ENCODE data around the gene ECD. TPM values are rescaled to one million over a fixed set of nuclear protein-coding genes. Genes with fewer than 3 reads are reported as not detected.

ECD gene
- total and polyA plus RNA-seq, 10 of the 15 experiments (the other 5 are each of a cell fraction or from before 2014, with no cell fraction given): 27.3 to 61.6 (median 44.0) TPM

DNA sequence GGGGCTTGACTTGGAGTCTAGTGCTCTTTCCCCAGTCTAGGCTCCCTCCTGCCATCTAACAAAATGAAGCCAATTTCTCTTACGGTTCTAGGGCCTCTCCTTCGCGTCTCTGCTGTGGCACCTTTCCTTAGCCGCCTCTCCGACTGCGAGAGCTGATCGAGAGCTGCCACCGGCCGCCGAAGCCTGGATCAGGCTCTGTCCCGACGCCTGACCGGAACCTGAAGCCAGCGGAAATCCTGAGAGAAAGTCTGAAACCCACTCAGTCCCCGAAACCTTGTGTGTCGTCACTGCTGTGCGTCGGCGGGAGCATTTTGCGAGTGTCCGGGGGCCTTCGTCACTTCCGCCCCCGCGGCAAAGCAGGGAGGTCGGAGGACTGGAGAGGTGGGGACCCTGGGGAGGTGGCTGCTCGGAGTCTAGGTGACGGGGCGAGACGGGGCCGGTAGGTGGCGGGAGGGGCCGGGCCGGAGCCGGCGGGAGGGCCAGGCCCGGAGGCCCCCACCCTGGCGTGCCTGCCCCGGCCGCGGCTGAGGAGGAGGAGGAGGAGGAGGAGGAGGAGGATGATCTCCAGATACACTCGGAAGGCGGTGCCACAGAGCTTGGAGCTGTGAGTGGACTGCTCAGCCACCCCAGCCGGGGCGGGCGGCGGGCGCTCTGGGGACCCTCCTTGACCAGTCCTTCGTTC lies at the start of gene ECD, which contains the start of gene FAM149B1 (continued):
- TF ChIP-seq EGR1 (IDR thresholded peaks at IDR 0.05; ENCODE audit: borderline replicate concordance in 1 of 2, low read depth in 2 of 2, low read length in 2 of 2): peak in 1 of 2 experiments; percentile 67; a peak in 1 of 3 replicates
- peak; percentile 12; the same call in 1 of the 2 replicates for TF ChIP-seq SPI1 (IDR thresholded peaks at IDR 0.05; ENCODE audit: borderline replicate concordance, insufficient read depth, low read depth, low read length)
- TF ChIP-seq BCL11A (IDR thresholded peaks at IDR 0.05; ENCODE audit: low read depth, low read length): no peak
- TF ChIP-seq, protein P1, sequence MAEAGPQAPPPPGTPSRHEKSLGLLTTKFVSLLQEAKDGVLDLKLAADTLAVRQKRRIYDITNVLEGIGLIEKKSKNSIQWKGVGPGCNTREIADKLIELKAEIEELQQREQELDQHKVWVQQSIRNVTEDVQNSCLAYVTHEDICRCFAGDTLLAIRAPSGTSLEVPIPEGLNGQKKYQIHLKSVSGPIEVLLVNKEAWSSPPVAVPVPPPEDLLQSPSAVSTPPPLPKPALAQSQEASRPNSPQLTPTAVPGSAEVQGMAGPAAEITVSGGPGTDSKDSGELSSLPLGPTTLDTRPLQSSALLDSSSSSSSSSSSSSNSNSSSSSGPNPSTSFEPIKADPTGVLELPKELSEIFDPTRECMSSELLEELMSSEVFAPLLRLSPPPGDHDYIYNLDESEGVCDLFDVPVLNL (IDR thresholded peaks at IDR 0.05; ENCODE audit: low read depth, low read length): no peak
- TF ChIP-seq CBX5 (IDR thresholded peaks at IDR 0.05; ENCODE audit: low read depth): no peak
- TF ChIP-seq CBX3 (IDR thresholded peaks at IDR 0.05; ENCODE audit: borderline replicate concordance, low read depth): no peak
- TF ChIP-seq, protein P2, sequence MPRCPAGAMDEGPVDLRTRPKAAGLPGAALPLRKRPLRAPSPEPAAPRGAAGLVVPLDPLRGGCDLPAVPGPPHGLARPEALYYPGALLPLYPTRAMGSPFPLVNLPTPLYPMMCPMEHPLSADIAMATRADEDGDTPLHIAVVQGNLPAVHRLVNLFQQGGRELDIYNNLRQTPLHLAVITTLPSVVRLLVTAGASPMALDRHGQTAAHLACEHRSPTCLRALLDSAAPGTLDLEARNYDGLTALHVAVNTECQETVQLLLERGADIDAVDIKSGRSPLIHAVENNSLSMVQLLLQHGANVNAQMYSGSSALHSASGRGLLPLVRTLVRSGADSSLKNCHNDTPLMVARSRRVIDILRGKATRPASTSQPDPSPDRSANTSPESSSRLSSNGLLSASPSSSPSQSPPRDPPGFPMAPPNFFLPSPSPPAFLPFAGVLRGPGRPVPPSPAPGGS (IDR thresholded peaks at IDR 0.05; ENCODE audit: borderline replicate concordance, insufficient read depth, low read depth, low read length, poor library complexity, severe bottlenecking): peak; percentile 43
- TF ChIP-seq ZNF24 (IDR thresholded peaks at IDR 0.05): peak; percentile 8; the same call in 1 of the 2 replicates
- TF ChIP-seq MXI1 (IDR thresholded peaks at IDR 0.05; ENCODE audit: low read depth, low read length): 0 out of 2 replicates have a peak, but pooled peaks have one; percentile 44
- no peak for TF ChIP-seq MYC (IDR thresholded peaks at IDR 0.05; ENCODE audit: insufficient read depth, insufficient read length, insufficient replicate concordance, low read length, severe bottlenecking)
- TF ChIP-seq, protein P3, sequence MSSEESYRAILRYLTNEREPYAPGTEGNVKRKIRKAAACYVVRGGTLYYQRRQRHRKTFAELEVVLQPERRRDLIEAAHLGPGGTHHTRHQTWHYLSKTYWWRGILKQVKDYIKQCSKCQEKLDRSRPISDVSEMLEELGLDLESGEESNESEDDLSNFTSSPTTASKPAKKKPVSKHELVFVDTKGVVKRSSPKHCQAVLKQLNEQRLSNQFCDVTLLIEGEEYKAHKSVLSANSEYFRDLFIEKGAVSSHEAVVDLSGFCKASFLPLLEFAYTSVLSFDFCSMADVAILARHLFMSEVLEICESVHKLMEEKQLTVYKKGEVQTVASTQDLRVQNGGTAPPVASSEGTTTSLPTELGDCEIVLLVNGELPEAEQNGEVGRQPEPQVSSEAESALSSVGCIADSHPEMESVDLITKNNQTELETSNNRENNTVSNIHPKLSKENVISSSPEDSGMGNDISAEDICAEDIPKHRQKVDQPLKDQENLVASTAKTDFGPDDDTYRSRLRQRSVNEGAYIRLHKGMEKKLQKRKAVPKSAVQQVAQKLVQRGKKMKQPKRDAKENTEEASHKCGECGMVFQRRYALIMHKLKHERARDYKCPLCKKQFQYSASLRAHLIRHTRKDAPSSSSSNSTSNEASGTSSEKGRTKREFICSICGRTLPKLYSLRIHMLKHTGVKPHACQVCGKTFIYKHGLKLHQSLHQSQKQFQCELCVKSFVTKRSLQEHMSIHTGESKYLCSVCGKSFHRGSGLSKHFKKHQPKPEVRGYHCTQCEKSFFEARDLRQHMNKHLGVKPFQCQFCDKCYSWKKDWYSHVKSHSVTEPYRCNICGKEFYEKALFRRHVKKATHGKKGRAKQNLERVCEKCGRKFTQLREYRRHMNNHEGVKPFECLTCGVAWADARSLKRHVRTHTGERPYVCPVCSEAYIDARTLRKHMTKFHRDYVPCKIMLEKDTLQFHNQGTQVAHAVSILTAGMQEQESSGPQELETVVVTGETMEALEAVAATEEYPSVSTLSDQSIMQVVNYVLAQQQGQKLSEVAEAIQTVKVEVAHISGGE (CRISPR knock-in tag; IDR thresholded peaks at IDR 0.05): peak; percentile 58
- TF ChIP-seq STAT1 (conservative IDR thresholded peaks at IDR 0.05): no peak
- TF ChIP-seq, protein P4, sequence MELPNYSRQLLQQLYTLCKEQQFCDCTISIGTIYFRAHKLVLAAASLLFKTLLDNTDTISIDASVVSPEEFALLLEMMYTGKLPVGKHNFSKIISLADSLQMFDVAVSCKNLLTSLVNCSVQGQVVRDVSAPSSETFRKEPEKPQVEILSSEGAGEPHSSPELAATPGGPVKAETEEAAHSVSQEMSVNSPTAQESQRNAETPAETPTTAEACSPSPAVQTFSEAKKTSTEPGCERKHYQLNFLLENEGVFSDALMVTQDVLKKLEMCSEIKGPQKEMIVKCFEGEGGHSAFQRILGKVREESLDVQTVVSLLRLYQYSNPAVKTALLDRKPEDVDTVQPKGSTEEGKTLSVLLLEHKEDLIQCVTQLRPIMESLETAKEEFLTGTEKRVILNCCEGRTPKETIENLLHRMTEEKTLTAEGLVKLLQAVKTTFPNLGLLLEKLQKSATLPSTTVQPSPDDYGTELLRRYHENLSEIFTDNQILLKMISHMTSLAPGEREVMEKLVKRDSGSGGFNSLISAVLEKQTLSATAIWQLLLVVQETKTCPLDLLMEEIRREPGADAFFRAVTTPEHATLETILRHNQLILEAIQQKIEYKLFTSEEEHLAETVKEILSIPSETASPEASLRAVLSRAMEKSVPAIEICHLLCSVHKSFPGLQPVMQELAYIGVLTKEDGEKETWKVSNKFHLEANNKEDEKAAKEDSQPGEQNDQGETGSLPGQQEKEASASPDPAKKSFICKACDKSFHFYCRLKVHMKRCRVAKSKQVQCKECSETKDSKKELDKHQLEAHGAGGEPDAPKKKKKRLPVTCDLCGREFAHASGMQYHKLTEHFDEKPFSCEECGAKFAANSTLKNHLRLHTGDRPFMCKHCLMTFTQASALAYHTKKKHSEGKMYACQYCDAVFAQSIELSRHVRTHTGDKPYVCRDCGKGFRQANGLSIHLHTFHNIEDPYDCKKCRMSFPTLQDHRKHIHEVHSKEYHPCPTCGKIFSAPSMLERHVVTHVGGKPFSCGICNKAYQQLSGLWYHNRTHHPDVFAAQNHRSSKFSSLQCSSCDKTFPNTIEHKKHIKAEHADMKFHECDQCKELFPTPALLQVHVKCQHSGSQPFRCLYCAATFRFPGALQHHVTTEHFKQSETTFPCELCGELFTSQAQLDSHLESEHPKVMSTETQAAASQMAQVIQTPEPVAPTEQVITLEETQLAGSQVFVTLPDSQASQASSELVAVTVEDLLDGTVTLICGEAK (IDR thresholded peaks at IDR 0.05; ENCODE audit: borderline replicate concordance): peak; percentile 97
- peak; percentile 88 for TF ChIP-seq HCFC1 (IDR thresholded peaks at IDR 0.05; ENCODE audit: low read length)
- TF ChIP-seq, protein P5, sequence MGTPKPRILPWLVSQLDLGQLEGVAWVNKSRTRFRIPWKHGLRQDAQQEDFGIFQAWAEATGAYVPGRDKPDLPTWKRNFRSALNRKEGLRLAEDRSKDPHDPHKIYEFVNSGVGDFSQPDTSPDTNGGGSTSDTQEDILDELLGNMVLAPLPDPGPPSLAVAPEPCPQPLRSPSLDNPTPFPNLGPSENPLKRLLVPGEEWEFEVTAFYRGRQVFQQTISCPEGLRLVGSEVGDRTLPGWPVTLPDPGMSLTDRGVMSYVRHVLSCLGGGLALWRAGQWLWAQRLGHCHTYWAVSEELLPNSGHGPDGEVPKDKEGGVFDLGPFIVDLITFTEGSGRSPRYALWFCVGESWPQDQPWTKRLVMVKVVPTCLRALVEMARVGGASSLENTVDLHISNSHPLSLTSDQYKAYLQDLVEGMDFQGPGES (IDR thresholded peaks at IDR 0.05): no peak
